ENCODE data around the gene MTCH2.

MTCH2 gene

DNA sequence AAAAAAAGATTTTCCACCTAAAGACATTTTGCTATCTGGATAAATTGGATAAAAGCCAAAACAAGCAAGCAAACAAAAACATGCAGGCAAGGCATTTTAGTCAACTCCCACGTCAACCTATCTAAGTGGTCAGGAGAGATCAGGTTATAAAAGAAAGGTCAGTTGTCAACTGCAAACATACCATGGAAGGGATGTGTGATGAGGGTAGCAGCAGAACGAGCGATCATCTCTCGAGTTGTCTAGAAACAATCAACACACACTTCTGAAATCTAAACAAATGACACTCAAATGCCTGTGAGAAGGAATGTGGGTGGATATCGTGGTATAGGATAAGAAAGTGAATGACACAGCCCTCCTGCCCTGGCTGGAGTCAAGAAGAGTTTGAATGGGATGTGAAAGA lies 10.9 kb downstream of the MTCH2 start:
- no peak for DNase-seq

- DNase-seq, result no peak
These were observed 14.3 kb downstream of the MTCH2 start for GRCh38 chr11:47628026-47628425.

- no peak for DNase-seq
These were observed 16.1 kb downstream of the MTCH2 start for GRCh38 chr11:47626234-47626633.

DNA sequence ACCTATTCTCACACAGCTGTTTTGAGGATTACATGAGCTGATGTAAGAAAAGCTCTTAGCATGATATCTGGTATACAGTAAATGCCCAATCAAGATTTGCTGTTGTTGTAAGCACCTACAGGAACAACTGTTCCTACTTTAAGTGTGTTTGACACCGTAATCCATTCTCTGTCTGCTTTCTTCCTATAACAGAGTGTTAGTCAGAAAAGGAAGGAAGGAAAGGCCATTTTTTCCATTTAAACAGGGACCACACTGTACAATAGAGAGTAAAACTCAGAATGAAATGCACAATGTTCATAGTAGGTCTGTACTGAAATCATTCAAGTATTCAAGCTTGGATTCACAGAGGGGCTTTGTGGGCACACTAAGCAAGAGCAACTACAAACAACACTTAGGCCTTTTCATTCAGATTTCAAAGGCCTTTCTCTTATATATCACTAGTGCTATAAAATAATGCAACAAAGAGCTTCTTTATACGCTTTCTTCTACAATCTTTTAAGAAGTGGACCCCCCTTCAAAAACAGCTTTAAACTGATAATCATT lies 21.5 kb downstream of the MTCH2 start:
- DNase-seq, result no peak

DNA sequence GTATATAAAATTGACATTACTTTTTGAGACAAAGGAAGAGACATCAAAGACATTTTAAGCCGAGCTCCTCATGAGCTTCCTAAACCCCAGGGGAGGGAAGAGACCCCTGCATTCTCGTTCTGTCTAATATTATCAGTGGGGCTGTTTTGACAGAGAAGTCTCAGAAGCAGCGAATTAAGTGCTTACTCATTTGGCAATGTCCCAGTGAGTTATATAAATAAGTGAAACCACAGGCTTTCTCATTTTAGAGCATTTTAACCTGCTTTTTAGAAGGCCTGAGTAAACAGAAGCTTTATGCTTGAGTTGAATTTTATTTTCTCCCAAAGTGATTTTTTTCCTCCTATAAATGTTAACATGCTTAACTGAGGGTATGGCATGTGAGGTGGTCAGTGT lies 24.9 kb downstream of the MTCH2 start:
- DNase-seq, result no peak

- DNase-seq, result peak; percentile 70
These were observed 25.5 kb downstream of the MTCH2 start for GRCh38 chr11:47616726-47617416.

DNA sequence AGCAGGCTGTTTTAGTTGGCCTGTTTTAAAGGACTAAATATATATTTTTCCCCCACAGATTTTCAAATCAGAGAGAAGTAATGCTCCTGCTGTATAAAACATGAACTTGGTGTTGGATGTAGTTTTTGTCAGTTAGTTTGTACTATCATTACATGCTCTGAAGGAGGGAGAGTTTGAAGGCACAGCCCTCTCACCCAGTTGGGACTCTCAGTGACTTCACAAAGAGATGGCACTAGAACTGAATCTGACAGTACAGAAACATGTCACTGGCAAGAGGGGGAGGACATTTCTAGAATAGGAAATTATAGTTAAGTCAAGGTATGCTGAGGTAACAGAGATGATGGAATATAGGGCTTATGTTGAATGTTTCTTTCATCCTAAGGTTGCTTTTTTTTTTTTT lies 27.1 kb downstream of the MTCH2 start:
- no peak for DNase-seq

DNA sequence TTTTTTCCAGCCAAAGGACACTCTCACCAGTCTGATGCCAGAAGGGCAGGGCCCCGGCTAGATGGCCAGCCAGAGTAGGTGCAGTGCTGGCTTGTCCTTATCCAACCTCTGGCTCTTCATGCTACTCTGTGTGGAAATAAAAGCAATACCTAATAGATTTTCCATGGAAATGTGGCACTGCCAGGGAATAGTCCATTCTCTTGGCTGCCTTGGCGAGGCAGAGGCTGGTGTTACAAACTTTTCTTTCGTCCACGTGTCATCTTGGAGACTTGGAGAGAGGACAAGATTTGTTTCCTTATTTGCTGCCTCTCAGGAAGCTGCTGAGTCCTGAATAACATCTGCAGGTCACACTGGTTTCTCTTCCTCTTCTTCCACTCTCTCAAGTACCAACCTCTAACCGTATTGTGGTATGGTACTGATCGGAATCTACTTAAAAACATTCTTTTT lies 31.0 kb downstream of the MTCH2 start:
- DNase-seq, result no peak

- no peak for DNase-seq
These were observed 32.7 kb downstream of the MTCH2 start for GRCh38 chr11:47609675-47610074.

DNA sequence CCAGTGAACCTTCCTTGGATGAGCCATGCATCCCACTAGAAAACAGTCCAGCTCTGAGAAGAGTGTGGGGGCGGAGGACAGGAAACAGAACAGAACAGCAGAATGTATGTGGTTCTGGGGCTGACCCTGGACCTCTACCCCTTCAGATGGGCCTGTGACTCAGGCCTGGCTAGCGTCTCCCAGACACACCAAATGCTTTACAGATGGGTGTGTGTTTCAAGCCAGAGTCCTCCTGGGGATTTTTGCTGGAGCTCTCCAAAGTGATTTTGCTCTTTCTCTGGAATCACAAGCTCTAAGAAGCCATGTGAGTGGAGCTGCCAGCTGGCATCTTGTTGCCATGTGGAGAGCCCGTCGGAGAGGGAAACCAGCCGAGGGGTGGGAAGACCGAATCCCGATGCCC lies 35.0 kb downstream of the MTCH2 start:
- peak; percentile 55 for DNase-seq

GRCh38 chr11:47606731-47607130 lies 35.6 kb downstream of the MTCH2 start:
- no peak for DNase-seq

DNA sequence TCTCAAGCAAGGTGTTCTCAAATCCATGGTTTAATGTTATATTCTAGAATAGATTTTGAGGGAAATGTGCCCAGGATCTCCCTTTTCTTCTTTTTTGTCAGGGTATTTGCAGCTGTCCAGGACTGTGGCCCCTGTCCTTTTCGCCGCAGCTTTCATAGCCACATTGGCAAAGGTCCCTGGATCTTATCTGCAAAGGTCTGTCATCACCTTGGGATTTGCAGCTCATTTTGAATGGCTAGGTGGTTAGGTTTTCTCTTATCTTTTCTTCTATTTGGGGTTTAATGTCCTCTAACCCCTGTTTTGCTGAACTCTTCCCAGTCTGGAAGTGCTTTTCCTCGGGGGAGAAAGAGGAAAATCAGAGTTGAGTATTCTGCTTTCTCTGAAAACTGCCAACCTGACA lies 36.4 kb downstream of the MTCH2 start:
- DNase-seq, result no peak

DNA sequence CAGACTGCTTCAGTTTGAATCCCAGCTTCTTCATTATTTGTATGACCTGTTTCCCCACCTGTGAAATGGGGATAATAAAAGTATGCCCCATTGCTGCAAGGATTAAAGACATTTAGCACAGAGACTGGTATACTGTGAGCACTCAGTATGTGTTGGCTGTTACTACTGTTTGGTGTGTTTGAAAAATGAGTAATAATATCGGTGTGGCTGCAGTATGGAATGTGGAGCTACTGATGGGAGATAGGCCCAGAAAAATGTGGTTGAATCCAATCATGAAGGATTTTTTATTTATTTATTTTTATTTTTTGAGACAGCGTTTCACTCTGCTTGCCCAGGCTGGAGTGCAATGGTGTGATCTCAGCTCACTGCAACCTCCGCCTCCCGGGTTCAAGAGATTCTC lies 39.1 kb downstream of the MTCH2 start:
- DNase-seq, result no peak

DNA sequence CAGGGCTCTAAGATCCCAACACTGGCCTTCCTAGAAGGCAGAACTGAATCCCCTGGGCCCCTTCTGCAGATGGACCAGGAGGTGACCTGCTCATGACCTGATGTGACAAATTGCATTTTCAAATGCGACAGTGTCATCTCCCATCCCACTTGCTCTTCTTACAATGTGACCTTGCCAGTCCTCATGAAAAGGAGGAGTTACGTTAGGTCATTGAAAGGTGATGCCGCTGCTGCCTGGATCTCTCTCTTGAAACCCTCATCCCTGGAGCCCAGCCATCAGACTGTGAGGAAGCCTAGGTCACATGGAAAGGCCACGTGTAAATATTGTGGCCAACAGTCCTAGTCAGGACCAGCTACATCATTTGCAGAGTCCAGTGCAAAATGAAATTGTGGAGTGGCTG lies 42.5 kb downstream of the MTCH2 start:
- no peak for DNase-seq

- no peak for DNase-seq
These were observed 46.4 kb downstream of the MTCH2 start for GRCh38 chr11:47595967-47596366.

DNA sequence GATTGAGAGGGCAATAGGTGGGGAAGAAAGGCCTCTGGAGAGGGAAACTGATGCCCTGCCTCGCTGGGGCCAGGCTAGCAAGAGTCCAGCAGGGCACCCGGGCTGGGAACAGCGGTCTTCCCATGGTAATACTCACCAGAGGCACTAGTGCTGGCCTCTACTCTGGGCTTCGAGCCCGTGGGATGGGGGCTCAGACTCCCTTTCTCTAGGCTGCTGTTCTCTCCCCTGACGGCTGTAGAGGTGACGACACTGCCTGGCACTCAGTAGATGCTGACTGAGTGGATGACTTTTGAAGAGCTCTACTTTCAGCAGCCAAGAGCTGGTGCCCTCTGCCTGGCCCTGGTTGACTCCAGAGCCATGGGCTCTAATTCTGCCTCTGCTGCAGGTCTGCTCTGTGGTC lies 47.3 kb downstream of the MTCH2 start:
- no peak for DNase-seq

DNA sequence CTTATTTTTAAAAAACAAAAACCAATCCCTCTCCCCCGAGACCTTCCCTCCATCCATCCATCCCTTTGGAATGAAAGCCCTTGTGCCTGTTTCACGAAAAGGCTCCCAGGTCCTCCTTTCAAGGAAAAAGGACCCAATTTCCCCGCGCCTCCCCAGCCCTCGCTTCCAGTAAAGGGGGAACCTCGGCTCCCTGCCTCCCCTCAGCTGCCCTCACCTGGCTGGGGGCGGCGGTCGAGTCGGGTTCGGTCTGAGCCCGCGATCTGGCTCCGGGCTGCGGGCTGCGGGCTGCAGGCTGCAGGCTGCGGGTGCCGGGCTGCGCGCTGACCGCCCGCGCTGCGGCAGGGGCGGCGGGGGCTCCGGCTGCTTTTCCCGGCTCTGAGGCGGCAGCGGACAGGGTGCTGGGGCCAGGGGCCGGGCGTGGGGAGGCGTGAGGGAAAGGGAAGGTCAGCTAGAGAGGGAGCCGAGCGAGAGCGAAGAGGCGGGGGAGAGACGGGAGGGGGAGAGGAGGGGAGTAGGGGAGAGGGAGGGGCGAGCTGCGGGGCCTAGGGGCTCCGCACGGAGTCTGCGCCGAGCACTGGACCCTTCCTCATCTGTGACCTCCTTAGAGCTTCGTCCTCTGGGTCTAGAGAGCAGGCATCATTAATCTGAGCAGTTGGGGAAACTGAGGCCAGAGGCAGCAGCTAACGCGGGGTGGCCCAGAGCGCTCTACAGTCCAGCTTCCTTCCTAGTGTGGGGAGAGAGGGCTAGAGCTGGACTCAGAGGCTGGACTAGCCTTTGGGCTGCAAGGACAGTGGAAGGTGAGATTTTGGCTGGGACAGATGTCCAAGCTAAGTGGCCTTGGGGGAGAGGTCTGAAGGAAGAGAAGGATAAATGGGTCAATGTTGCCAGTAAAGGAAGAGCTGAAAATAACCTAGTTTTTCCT lies 48.2 kb downstream of the MTCH2 start, which contains the start of gene C1QTNF4:
C1QTNF4 (minus strand) TSS at position 478 of the 922 bp plus-strand sequence. CDS start 3,601 bp downstream, outside the sequence.
- DNase-seq, result no peak

DNA sequence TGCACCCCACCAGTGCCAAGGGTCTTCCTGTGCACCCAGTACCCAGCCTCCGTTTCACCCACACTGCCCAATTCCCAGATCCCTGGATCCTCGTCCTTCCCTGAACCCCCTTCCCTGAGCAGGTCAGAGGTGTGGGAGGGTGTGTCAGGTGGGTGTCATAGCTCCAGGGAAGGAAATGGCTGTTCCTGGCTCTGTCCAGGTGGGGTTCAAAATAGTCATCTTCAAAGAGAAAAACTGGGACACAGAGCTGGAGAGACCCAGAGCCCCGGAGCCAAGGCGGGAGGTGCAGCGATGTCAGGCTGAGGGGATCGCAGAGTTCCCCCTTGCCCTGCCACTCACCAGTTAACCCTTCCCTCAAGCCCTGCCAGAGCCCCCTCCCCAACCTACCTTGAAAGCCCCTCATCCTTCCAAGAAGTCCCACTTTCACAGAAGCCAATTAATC lies 48.8 kb downstream of the MTCH2 start:
- no peak for DNase-seq

GRCh38 chr11:47592970-47593369 lies 49.4 kb downstream of the MTCH2 start:
- no peak for DNase-seq

- DNase-seq, result no peak
These were observed 50.1 kb downstream of the MTCH2 start for GRCh38 chr11:47592251-47592650.

- no peak for DNase-seq
These were observed 50.6 kb downstream of the MTCH2 start for GRCh38 chr11:47591764-47592163.

DNA sequence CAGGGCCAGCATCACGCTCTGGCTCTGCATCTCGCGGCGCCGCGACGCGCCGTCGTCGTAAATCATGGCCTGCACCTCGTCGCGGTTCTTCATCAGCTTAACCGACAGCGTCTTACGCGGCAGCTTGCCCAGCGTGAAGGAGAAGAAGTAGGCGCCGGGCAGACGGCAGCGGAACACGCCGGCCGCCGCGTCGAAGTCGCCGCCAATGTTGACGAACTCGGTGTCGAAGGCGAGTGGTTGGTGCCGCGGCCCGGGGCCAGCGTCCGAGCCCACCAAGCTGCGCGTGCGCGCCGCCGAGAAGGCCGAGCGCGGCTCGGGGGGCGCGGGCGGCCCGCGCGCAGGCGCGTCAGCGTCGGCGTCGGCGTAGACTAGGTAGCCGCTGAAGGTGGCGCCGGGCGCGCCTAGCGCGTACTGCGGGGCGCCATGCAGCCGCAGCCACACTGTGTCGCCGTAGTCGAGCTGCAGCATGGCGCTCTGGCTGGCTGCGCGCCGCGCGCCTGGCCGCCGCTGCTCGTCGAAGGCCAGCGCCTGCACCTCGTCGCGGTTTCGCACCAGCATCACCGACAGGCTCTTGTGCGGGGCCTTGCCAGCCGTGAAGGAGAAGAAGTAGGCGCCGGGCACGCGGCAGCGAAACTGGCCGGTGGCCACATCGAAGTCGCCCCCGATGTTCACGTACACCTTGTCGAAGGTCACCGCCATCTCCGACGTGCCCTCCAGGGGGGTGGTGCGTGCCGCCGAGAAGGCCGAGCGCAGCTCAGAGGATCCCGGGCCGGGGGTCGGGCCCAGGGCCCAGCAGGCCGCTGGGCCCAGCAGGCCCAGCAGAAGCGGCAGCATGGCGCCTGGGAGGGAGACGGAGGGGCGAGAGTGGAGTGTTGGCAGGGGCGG lies 52.1 kb downstream of the MTCH2 start:
- DNase-seq, result peak; percentile 79

GRCh38 chr11:47589584-47589976 lies 52.8 kb downstream of the MTCH2 start:
- peak; percentile 65 for DNase-seq

Data from left hindlimb (tissue), 1 donor.